ENCODE measurements around the gene CCDC112.
"Not testable (repeated sequence)": the region's sequence is repeated elsewhere in the genome, so short reads cannot be mapped to it uniquely, and the experiment has no call there.

CCDC112 gene, protein sequence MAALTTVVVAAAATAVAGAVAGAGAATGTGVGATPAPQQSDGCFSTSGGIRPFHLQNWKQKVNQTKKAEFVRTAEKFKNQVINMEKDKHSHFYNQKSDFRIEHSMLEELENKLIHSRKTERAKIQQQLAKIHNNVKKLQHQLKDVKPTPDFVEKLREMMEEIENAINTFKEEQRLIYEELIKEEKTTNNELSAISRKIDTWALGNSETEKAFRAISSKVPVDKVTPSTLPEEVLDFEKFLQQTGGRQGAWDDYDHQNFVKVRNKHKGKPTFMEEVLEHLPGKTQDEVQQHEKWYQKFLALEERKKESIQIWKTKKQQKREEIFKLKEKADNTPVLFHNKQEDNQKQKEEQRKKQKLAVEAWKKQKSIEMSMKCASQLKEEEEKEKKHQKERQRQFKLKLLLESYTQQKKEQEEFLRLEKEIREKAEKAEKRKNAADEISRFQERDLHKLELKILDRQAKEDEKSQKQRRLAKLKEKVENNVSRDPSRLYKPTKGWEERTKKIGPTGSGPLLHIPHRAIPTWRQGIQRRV

DNA sequence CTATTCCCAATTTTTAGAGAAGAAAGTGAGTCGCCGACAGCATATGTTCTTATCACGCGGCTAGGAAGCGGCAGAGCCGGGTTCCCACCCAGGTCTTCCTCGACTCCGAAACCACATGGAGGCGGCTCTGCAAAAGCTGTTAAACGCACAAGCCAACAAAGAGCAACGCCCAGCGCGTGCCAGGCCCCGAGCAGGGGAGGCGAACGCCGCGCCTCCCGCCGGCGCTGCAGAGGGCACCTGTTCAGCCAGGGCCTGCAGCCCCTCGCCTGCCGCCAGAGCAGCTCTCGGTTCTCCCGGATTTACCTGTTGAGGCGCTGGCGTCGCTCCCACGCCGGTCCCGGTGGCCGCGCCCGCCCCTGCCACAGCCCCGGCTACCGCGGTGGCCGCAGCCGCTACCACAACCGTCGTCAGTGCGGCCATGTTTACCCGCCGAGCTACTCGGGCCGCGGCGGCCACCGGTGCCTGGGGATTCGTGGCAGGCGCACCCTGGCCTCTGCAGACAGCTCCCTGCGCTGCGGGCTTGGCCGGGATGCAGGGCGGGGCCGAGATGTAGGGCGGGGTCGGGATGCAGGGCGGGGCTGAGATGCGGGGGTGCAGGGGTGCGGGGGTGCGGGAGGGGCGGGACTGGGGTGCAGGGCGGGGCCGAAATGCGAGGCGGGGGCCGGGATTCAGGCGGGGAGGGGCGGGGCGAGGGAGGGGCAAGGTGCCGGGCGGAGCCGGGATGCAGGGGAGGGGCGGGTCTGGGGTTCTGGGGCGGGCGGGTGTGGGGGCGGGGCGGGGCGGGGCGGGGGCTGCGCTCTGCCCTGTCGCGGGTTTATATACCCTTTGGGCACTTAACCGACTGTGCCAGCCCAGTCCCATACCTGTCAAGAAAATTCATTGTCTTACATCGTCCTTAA, at the start of gene CCDC112:
Gene CCDC112 (minus strand): TSS at position 531 of the 899 bp plus-strand sequence. CDS start 111 bp downstream, at position 420.
- DNase-seq: peak; percentile 75

DNA sequence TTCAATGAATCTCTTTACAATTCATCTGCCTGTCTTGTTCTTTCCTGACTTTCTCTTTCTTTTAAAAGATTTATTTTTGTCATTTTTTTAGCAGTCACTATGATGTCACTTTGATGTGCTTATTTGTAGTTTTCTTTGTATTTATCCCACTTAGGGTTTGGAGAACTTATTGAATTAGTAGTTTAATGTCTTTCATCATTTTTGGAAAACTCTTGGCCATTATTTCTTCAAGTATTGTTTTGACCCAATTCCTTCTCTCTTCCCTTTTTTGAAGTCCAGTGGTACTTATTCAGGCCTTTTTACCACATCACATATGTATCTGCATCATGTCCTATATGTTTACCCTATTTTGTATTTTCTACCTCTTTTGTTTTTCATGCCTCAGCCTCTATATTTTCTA, 48.9 kb upstream of the CCDC112 start:
- DNase-seq: no peak

DNA sequence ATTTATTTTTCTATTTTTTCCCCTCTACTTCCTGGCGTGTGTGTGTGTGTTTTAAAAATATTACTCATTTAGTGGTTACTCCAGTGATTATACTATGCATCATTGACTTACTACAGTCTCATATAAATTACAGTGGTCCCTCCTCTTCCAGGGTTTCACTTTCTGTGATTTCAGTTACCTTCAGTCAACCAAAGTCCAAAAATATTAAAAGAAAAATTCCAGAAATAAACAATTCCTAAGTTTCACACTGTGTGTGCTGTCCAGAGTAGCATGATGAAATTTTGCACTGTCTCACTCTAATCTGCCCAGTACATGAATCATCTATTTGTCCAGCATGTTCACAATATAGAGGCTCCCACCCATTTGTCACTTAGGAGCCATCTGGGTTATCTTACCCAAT, 47.4 kb upstream of the CCDC112 start:
- DNase-seq: no peak

DNA sequence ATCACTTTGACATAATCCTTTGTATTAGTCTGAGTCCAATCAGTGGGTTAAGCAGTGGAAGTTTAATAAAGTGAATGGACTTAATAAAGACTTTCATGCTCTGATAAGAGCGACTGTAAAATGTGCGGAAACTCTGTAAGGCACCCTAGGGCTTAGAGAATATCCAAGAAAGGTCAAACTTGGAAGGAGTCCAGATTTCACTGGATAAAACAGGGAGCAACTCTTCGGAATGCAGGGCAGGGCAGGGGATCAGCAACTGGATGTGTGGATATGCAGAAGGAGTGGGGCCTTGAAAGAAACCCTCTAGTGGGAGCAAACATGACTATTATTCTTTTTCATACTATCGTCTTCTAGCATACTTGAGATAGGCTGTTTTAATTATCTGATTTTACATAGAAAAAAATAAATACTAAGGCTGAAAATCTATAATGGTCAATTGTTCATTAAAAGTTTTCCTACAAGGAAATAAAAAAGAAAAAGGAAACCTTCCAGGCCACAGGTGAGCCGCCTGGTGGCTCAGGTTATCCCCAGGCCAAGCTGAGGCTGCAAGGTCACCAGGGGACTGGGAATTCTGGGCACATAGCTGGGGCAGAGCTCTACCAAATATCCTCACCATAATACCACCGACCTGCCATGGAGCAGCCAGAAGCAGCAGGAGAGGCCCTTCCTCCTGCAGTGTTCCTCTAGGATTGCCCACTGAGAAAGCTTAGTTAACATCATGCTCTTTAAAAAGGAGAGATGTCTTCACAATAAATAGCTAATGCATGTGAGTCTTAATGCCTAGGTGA, 46.3 kb upstream of the CCDC112 start:
- DNase-seq: no peak

DNA sequence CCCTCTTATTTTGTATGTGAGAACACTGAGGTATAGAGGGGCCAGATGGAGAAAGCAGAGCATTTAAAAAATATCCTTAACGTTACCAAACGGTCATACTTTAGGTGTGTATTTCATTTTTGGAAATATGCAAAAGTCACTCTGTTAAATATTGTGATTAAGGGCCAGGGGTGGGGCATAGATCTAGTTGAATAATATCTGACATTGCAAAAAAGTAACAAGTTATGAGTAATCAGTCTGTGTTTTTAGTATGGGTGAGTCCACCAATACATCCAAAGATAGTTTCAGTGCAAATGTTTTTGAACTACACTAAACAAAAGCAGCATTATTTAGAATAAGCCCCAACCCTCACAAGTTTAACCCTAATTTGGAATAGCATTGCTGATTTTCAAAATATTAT, 45.3 kb upstream of the CCDC112 start:
- DNase-seq: no peak

DNA sequence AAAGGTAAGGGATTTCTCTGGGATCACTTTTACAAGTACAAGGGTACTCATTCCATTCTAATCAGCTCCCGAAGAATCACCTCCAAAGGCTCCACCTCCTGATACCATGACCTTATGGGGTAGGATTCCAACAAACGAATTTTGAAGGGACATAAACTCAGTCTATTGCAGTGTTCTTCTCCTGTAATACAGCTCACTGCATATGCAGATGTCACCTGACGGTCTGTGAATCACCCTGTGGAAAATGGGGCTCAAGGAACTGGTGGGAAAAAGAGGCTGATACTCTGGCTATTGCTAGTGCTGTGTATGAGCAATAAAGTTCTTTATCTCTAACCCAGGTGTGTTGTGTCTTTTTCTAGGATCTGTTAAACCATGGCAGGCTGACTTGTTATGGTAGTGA, 42.4 kb upstream of the CCDC112 start:
- no peak for DNase-seq

DNA sequence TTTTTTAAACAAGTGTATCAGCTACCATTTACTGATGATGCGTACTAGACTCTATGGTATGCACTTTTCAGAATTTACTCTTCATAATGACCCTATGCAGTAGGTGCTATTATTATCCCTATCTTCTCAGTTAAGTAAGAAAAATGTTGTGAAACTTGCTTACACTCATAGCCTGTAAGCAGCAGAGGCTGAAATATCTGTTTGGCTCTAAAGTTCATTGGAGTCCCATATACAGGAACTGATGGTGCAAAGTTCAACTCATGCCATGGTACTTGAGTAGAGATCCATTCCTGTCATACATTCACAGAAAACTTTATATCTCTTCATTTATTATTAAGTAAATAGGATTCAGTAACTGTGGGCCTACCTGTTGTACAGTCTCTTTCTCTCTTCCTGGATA, 41.4 kb upstream of the CCDC112 start:
- DNase-seq: no peak

DNA sequence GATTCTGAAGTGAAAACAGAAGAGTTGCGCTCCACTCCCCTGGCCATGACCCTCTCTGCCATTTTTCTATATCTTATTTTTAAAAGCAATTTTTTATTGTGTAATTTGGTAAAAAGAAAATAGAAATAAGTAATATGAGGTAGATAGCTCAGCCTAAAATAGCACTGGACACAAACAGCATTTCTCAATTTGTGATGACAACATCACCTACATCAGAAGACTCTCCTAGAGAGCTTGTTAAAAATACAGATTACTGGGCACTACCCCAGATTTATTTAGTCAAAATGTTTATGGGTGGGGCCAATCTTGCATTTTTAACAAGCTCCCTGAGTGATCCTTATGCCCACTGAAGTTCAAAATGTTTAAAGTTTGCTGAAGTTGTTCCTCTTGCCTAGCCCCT, 40.5 kb upstream of the CCDC112 start:
- DNase-seq: no peak

DNA sequence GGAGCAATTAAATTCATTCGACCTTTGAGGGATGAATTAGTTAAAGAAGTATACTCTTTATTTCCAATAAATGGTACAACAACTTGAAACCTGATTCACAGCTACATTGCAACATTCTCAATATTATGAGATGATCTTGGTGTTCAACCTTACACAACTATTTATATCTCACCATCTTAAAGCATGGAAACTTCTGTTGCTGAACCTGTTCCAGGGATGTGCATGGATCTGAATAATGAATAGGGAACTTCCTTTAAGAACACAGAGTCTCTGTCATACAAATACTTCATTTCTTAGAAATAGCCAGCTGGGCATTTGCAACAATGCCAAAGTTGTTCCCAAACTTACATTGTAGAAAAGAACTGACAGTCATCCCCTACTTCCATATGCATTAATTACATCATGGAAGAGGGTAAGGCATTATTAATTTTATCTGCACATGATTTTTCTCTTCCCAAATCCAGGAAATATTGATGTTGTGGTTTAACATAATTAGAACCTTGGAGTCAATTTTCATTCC, 39.8 kb upstream of the CCDC112 start:
- no peak for DNase-seq

DNA sequence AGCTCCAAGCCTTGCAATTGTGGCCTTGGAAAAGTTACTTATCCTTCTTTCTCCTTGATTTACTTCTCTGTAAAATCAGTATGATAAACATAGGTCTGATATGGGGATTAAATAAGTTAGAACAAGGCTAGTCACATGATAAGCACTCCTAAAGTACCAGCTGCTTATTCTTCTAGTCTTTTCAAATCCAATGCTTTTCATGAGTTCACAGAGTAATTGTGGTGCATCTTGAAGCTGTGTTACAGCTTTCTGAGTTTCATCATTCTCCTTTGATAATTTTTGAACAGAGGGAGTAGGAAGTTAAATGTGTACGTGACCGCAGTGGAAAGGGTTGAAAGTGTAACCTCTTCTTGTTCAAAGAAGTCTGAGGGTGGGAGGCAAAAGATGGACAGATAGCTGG, 38.8 kb upstream of the CCDC112 start:
- no peak for DNase-seq

DNA sequence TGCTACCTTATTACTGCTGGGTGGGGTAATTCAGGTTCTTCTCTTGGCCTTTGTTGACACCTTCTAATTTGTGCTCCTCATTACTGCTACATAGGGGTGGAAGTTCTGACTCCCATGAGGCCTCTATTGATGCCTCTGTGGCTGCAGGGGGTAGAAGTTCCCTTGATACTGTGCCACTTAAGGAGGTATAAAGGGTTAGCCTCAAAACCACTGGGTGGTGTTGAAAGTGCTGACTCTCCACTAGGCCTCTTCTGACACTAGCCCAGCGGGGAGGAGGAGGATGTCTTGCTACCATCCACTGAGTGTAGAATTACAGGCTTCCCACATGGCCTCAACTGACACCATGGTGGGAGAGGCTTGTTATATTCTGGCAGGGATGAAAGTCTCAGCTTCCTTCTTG, 36.7 kb upstream of the CCDC112 start:
- DNase-seq: no peak

DNA sequence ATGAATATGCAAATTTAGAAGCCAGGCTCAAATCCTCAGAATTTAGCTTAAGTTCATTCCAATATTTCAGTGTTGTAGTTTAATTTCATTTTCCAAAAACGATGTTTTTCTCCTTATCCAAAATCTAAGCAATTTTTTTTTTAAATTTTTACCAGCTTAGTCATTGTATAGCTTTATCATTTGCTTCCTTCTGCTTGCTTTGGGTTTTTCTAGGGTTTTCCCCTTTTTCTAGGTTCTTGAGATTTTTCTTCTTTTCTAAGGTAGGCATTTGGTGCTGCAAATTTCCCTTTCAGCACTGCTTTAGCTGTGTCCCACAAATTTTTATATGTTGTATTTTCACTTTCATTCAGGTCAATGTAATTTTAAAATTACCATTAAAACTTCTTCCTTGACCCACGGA, 34.4 kb upstream of the CCDC112 start:
- DNase-seq: no peak

DNA sequence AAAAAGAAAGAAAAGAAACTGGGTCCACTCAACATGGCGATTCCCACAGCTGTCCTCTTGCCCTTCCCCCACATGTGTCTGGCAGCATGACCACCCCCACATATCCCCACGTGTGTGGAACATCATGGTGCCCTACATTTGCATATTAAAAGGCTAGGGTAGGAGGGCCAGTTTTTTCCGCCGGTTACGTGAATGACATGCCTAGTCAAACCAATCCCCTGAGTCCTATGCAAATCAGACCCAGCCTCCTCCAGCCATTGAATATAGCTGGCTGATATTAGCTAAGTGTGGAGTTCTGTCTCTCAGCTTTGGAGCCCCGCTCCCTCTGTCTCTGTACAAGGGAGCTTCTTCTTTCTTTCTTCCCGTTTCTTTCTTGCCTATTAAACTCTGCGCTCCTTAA, 33.0 kb upstream of the CCDC112 start:
- DNase-seq: no peak

DNA sequence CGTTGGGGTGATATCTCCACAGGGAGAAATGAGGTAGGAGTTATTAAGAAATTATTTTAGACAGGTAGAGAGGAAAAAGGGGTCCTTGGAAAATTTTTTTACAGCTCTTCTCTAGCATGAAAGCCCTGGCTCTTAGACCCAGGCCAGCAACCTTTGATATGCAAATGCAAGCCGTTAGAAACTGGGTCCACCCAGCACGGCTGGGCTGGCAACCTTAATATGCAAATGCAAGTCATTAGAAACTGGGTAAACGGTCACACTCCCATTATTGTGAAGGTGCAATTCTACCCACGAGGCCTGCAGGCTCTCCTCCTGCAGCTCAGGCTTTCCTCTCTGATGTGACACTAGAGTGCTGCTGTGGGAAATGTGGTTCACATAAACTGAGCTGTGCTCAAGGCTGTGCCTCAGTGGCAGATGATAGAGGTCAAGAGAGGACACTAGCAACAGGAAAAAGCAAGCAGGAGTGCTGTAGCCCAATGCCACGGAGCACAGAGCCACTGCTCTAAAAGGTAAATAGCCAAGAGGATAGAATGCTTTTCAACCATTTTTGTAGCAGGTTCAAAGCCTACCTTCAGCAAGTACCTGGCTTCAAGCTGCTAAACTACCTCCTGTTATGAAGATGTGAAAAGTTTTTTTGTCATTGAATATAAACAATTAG, 32.3 kb upstream of the CCDC112 start:
- DNase-seq: not testable (repeated sequence)

DNA sequence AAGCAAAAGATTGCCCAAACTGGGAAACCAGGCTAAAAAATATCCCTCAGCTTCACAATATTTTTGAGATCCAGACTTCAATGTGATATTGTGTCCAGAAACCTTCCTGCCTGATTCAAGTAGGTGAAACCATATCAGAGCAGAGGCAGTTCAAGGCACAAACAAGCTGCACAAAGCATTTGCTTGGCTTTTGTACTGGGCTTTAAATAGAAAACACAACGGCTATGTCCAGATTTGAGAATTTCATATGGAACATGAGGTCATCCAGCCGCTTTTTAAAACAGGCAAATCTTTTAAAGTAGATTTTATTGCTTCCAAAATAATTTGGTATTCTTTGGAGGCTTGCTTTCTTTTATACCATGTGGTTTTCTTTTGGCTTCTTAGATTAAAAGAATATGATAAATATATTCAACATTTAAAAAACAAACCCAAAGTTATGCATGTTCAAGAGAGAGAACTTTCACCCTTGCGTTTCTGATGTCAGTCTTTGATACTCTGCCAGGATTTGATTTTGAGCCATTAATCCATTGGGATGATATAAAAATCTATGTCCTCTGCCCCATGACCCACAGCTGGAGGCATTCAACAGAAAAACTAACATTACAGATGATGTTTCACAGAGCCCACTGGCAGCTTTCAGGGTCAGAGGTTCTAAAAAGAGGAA, 29.0 kb upstream of the CCDC112 start:
- DNase-seq: no peak

DNA sequence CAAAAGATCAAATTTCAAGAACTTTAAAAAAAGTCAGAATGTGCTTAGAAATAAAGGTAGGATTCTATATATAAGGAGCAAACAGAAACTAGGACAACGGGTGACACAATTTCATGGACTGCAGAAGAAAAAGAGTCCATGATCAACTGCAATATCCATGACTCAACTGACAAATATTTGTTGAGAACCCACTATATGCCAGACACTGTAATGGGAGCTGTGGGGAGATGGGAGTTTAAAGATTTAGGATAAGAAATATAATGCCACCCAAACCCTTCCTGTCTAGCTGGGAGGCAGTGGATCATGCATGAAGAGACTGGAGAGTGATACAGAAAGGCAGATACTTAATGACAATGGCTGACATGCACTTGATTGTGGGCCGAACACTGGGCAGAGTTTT, 27.6 kb upstream of the CCDC112 start:
- no peak for DNase-seq

DNA sequence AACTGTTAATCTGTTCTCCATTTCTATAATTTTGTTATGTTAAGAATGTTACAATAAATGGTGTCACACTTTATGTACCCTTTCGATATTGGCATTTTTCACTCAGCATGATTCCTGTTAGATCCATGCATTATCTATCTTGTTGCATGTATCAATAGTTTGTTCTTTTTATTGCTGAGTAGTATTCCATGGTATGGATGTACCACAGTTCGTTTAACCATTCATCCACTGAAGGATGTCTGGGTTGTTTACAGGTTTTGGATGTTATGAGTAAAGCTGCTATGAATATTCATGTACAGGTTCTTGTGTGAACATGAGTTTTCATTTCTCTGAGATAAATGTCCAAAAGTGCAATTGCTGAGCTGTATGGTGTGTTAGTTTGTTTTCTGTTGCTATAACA, 26.3 kb upstream of the CCDC112 start:
- no peak for DNase-seq

DNA sequence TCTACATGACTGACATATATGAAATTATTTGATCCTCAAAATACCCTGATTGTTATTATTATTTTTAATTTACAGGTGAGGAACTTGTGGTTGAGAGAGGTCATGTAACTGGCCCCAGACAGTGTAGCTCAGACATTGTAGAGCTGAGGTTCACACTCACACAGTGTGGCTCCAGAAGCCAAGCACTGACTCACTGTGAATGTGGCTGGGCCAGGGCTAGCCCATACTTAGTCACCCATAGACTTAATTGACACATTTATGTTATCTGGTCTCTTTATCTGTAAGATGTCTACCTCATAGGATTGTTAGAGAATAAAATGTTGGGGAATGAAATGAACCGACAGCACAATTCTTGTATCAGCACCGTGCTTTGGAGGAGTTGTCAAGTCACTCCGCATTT, 24.9 kb upstream of the CCDC112 start:
- DNase-seq: no peak

DNA sequence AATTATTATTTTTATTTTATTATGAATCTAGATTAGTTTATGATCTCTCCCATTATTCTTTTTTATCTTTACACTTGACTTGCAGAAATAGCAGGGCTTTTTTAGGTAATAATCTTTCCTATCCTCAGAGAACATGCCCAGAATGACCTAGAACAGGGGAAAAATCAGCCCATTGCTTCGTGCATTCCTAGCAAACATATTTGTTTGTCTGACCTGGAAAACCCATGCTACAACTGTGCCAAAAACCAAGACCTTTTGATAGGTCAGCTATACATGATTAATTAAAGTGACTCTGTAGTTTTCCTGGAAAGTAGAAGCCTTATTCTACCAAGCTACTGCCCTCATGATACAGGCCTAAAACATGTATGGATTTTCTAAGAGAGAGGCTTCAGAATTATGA, 24.1 kb upstream of the CCDC112 start:
- no peak for DNase-seq

DNA sequence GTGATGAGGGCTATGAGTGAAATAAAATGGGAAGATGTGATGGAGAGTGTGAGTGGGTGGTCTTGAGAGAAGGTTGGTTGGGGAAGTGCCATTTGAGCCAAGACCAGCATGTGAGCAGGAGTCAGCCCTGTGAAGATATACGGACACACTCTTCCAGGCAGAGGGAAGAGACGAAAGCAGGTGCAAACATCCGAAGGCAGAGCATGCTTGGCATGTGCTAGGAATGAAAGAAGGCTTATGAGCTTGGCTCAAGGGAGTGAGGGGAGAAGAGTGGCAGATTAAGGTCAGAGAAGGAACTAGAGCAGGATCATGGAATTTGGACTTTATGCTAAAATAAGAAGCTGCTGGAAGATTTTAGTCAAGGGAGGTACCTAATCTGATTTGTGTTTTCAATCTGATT, 23.6 kb upstream of the CCDC112 start:
- no peak for DNase-seq

DNA sequence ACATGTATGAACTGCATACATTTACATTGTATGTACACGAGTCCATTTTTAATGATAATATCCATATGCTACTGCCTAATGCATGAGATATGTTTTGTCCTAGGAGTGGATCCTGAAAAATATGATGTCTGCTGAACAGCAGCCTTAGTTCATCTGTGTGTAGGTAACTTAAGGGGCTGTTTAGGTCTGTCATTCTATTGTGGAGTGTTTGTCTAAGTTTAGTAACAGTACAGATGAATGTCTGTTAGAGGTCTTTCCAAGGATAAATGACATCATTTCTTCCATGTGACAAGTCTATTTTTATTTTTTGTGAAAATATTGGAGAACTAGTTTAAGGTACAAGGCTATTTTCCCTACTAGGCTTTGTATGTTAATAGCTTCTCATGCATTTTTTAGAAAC, 22.6 kb upstream of the CCDC112 start:
- DNase-seq: no peak

DNA sequence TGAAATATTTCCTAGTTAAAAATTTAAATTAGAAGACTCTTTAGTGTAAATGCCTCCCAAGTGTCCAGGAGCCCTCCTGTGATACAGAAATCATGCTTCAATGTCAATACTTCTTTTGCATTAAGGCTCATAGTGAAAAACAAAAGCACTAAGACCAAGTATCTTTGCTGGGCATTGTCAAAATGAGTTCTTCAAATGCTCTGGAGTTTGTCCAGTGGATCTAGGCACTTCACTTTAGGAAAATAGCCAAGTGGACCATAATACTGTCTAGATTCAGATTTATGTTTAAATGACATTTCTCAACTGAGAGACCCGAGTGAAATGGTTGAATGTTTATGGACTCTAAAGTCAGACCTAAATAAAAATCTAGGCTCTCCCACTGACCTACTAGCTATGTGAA, 21.3 kb upstream of the CCDC112 start:
- DNase-seq: no peak
